GM21367 (cell line): ENCODE data around the gene ZFPM1.

ENCODE experiments used
- ATAC-seq: cut with Tn5 transposase; IDR thresholded peaks from one replicate; pipeline ENCODE4 v1.9.1; 2021; ENCODE audit not compliant: unreplicated experiment

Gene ZFPM1

DNA sequence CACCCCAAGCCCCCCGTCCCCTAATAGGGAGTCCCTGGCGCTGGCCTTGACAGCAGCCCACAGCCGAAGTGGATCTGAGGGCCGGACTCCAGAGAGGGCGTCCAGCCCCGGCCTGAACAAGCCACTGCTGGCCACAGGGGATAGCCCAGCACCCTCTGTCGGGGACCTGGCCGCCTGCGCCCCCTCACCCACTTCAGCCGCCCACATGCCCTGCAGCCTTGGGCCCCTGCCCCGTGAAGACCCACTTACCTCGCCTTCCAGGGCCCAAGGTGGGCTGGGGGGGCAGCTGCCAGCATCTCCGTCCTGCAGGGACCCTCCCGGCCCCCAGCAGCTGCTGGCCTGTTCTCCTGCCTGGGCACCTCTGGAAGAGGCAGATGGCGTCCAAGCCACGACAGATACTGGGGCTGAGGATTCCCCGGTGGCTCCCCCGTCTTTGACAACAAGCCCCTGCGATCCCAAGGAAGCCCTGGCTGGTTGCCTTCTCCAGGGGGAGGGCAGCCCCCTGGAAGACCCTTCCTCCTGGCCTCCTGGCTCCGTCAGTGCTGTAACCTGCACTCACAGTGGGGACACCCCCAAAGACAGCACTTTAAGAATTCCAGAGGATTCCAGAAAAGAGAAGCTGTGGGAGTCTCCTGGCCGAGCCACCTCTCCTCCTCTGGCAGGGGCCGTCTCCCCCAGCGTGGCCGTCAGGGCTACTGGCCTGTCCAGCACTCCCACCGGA lies 19.3 kb upstream of the ZFPM1 start:
- ATAC-seq = no peak

DNA sequence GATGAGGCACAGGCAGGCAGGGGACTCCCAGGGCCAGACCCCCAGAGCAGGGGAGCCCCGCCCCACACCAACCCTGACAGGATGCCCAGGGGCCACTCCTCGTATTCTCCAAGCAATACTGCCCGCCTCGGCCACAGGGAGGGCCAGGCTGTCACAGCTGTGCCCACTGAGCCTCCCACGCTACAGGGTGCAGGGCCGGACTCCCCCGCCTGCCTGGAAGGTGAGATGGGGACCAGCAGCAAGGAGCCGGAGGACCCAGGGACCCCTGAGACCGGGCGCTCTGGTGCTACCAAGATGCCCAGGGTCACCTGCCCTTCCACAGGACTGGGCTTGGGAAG lies 18.8 kb upstream of the ZFPM1 start:
- ATAC-seq = no peak

DNA sequence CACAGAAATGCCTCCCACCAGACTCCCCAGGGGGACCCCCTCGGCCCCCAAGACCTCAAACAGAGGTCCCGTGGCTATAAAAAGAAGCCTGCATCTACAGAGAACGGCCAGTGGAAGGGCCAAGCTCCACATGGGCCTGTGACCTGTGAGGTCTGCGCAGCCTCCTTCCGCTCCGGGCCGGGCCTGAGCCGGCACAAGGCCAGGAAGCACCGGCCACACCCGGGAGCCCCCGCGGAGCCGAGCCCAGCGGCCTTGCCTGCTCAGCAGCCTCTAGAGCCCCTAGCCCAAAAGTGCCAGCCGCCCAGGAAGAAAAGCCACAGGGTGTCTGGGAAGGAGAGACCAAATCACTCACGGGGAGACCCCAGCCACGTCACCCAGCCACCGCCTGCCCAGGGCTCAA lies 18.3 kb upstream of the ZFPM1 start:
- ATAC-seq = no peak

DNA sequence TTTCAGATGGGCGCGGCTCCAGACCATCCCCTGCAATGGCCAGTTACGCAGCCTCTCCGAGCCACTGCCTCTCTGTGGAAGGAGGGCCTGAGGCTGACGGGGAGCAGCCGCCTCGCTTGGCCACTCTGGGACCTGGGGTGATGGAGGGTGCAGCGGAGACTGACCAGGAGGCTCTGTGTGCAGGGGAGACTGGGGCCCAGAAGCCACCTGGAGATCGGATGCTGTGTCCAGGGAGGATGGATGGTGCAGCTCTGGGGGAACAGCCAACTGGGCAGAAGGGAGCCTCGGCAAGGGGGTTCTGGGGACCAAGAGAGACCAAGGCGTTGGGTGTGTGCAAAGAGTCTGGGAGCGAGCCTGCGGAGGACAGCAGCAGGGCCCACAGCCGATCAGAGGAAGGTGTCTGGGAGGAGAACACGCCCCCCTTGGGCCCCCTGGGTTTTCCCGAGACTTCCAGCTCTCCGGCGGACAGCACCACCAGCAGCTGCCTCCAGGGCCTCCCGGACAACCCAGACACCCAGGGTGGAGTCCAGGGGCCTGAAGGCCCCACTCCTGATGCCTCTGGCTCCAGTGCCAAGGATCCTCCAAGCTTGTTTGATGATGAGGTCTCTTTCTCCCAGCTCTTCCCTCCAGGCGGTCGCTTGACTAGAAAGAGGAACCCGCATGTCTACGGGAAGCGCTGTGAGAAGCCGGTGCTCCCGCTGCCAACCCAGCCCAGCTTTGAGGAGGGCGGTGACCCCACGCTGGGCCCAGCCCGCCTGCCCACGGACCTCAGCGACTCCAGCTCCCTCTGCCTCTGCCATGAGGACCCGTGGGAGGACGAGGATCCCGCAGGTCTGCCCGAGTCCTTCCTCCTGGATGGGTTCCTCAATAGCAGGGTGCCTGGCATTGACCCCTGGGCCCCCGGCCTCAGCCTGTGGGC lies 17.4 kb upstream of the ZFPM1 start:
- no peak for ATAC-seq

DNA sequence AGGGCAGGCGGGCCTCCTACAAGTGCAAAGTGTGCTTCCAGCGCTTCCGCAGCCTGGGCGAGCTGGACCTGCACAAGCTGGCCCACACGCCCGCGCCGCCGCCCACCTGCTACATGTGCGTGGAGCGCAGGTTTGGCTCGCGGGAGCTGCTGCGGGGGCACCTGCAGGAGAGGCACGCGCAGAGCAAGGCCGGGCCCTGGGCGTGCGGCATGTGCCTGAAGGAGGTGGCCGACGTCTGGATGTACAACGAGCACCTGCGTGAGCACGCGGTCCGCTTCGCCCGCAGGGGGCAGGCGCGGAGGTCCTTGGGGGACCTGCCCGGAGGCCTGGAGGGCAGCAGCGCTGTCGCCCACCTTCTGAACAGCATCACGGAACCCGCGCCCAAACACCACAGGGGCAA lies 16.3 kb upstream of the ZFPM1 start:
- ATAC-seq = no peak

DNA sequence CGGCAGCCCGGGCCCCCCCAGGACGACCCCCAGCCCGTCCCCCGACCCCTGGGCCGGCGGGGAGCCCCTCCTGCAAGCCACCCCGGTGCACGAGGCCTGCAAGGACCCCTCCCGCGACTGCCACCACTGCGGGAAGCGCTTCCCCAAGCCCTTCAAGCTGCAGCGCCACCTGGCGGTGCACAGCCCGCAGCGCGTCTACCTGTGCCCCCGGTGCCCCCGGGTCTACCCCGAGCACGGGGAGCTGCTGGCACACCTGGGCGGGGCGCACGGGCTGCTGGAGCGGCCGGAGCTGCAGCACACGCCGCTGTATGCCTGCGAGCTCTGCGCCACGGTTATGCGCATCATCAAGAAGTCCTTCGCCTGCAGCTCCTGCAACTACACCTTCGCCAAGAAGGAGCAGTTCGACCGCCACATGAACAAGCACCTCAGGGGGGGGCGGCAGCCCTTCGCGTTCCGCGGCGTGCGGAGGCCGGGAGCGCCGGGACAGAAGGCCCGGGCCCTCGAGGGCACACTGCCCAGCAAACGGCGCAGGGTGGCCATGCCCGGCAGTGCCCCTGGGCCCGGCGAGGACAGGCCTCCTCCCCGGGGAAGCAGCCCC lies 15.6 kb upstream of the ZFPM1 start:
- ATAC-seq = no peak

DNA sequence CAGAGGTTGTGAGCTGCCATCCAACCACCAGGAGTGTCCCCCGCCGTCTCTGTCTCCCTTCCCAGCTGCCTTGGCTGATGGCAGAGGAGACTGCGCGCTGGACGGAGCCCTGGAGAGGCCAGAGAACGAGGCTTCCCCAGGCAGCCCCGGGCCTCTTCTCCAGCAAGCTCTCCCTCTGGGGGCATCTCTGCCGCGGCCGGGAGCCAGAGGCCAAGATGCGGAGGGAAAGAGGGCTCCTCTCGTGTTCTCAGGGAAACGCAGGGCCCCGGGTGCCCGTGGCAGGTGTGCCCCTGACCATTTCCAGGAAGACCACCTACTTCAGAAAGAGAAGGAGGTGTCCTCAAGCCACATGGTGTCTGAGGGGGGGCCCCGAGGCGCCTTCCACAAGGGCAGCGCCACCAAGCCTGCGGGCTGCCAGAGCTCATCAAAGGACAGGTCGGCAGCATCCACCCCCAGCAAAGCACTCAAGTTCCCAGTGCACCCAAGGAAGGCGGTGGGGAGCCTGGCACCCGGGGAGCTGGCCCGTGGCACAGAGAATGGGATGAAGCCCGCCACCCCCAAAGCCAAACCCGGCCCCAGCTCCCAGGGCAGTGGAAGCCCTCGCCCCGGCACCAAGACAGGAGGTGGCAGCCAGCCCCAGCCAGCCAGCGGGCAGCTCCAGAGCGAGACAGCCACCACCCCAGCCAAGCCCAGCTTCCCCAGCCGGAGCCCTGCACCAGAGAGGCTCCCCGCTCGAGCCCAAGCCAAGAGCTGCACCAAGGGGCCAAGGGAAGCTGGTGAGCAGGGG lies 14.8 kb upstream of the ZFPM1 start:
- no peak for ATAC-seq

DNA sequence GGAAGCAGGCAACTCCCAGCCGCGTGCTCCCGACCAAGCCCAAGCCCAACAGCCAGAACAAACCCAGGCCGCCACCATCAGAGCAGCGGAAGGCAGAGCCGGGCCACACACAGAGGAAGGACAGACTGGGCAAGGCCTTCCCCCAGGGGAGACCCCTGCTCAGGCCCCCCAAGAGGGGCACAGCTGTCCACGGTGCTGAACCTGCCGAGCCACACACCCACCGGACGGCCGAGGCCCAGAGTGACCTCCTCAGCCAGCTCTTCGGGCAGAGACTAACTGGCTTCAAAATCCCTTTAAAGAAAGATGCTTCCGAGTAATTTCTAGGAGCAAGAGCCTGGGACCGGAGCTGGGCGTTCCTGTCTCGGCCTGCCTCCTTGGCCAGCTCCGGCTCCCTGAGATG lies 14.1 kb upstream of the ZFPM1 start:
- ATAC-seq = no peak

DNA sequence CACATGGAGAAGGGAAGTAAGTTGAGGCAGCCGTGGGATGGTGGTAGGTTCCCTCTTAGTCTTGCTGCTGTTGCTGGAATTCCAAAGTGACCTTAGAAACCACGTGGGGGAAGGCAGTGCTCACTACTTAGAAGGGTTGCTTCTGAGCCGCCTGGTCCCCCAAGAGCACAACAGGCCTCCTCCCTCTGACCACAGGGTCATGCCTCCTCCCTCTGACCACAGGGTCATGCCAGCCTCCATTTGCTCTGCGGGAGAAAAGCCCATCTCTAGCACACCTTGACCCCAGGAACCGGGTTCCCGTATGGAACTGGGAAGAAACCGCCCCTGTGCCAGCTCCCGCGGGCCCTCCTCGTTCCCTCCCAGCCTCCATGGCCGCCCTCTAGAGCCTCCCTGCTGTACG lies 13.4 kb upstream of the ZFPM1 start:
- ATAC-seq = no peak

DNA sequence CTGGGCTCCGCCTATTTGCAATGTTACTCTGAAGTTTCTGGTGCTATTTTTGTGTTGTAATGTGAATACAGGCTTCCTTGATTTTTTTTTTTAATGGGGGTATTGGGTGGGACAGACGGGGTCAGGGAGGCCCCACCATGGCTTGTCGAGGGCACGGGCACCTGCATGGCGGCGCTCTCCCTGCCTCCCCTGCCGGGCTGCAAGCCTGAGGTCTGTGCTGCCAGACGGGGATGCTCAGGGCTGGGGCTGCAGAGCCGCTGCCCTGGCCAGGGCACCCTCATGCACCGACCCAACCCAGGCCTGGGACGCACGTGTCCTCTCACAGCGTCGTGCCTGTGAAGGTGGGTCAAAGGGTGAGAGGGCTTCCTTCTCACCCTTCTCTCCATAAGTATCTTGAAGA lies 13.0 kb upstream of the ZFPM1 start:
- no peak for ATAC-seq

DNA sequence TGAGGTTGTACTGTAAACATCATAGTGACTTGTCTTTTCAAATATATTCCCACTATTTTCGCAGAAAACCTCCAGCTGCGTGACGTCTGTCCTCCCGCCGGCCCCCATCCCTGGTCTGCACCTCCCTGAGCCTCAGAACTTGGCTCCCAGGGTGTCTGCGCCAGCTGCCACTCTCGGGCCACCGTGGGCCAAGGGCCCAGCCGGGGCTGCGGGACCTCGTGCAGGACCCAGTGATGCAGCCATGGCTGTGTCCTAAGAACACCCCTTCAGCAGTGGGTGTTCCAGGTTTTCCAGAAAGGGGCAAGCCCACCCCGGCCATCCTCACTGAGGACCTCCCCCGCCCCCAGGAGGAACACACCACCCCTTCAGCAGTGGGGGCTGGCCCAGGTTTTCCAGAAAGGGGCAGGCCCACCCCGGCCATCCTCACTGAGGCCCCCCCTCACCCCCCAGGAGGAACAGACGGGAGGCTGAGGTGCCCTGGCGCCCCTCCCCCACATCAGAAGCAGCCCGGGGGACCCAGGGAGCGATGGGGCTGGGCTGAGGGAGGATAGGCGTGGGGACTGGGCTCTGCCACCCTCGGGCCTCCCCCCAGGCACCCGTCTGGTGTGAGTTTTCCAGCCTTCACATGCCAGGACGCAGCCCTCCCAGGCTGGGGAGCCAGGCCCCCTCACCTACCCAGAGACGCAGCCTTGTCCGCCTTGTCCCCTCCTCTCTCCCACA lies 12.2 kb upstream of the ZFPM1 start:
- no peak for ATAC-seq

DNA sequence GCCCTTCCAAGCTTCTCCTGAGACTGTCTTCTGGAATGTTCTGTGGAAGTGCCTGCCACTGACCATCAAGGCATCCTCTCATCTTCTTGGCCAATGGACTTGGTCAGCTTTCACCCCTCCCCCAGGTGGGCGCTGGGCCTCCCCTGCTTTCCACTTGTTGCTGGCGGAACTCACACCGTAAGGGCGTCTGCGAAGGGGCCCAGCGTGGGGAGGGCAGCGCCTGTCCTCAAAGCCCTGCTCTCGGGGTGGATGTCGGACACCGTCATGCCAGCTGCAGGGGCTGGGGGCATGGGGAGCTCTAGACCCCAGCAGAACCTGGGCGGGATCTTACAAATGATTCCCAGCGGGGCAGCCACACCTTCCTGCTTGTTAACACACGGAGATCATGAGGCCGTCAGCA lies 11.6 kb upstream of the ZFPM1 start:
- no peak for ATAC-seq

DNA sequence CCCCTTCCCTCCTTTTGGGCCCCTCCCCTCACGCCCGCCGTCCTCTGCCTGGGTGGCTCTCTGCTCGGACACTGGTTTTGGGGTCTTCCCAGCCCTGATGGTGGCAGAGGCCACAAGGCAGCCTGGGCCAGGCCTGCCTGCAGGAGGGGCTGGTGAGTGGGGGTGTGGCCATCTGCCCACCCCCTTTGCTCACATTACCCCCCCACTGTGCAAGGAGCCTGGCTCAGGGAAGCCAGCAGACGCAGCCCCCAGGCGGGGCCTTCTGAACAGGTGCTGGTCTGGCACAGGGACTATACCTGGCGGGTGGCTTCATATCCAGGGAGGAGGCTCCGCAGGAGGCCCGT lies 10.7 kb upstream of the ZFPM1 start:
- no peak for ATAC-seq

DNA sequence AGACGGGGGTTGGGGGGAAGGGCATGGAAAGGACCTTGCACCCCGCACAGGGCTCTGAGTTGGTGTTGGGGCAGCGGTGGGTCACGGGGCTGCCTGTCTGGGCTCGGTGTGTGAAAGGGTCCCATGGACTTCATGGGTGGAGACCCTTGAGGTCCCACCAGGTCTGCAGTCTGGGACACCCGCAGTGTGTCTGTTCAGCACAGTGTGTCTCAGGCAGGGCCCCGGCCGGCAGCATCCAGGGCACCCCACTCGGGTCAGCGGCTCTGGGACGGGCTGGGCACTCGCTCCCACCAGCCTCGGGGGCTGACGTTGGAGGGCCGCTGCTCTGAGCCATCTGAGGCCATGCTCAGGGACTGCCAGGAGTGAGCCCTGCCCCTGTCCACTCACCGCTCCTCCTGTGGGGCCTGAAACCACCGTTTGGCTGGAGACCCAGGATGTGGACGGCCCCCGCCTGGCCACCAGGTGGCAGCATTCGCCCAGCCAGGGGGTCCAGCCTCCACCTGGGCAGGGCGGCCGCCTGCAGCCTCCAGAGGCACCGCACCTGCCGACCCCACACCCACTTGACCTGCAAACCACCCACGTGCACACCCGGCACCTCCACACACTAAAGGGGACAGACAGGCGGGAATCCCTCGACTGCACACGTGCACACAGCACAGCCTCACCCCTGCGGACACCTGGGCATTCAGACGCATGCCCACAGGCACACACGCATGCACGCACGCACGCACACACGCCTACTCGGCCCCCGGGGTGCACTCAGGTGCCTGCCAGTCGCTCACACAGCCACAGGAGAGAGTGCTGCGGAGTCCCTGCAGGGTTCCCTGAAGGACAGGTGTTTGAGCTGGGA lies 10.1 kb upstream of the ZFPM1 start:
- ATAC-seq = no peak

DNA sequence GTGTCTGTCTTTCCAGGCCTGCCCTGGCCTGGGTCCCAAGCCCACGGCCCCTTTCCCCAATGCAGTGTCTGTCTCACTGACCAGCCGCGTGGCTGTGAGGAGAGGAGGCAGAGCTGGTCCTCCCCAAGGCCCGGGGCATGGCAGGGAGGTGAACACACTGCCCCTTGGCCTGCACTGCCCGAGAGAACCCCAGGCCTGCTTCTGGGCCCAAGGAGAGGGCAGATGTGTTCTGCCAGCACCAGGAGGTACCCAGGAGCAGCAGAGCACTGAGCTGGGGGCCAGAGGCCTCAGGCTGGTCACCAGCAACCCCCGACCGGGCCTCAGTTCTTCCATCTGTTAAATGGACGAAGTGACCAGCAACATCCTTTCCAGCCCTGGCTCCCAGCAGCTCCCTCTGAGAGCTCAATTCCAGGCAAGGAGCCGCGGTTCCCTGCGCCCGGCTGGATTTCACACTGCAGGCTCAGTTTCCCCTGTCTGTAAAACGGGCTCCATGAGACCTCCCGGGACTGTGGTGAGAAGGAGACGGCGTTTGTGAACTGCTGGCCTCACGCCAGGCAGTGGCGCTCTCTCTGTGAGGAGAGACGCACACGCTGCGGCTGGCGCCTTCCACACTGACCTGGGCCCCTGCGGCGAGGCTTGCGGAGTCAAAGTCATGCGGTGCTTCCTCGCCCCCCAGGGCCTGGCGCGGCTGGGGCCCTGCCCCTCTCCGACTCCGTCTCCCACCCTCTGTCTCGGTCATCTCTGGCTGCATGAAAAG lies 8.1 kb upstream of the ZFPM1 start:
- ATAC-seq = no peak

DNA sequence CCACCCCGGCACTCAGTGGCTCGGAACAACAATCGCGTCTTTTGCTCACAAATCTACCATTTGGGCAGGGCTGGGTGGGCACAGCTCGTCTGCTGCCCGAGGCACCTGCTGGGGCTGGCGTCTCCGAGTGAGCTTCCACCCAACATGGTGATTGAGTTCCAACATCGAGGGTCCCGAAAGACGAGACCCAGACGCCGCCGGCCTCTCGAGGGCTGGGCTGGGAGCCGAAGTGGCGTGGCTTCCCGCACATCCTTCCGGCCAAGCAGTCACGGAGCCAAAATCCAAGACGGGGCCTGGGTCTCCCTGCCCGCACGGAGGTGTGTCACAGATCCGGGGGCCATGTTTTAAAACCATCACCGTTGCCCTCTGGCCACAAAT lies 7.5 kb upstream of the ZFPM1 start:
- ATAC-seq = no peak

DNA sequence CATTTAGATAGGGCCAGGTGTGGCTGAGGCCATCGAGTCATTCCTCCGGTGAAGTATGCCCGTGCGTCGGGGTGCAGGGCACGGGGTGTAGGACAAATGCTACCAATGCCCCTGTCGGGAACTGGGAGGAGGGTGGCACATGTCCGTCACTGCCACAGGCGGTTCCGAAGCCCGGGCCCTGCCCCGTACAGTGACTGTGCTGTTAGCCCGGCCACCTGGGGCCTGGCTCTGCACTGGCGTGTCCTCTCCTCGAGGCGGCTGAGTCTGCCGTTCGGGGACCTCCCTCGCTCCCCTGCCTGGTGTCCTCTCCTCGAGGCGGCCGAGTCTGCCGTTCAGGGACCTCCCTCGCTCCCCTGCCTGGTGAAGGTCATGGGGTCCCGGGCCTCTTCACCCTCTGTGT lies 7.0 kb upstream of the ZFPM1 start:
- no peak for ATAC-seq

DNA sequence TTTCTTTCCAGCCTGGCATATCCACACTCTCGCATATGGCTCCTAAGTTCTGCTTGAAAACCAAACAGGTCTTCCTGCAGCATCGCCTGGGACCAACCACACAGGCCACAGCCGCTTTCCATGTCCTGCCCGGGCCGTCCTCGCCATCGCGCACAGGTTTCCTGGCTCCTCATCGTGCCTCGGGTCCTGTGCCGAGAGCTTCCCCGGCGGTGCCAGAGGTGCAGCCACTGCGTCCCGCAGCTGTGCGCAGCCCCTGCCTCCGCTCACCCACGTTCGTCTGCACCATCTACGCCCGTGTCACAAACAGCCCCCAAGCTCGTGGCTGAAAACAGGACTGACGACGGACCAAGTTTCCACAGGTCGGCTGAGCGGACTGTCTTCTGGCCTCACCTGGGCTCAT lies 6.3 kb upstream of the ZFPM1 start:
- ATAC-seq = no peak

DNA sequence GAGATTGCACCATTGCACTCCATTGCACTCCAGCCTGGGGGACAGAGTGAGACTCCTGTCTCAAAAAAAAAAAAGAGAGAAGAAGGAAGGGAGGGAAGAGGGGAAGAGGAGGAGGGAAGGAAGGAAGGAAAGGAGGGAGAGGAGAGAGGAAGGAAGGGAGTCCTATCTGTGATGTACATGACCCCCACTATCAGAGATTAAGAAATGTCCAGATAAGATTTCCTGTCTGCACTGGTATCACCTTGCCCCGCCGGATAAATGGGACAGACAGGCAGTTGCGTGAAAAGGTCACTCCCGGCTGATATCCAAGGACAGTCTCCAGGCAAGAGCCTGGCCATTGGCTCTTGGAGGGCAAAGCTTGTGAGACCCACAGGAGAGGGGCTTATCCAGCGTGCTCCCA lies 5.2 kb upstream of the ZFPM1 start:
- ATAC-seq = no peak
